Left lung (tissue), 10 donors: ENCODE results near the gene PADI2. TPM values are rescaled to one million over a fixed set of nuclear protein-coding genes. Genes with fewer than 3 reads are reported as not detected.

Experiments
- ATAC-seq: fragments of 200-7000 bp; cut with Tn5 transposase; one replicate; pipeline ENCODE4 v1.9.1; 2020; ENCODE audit warnings: moderate library complexity
- DNase-seq, 4 donors: peaks; one replicate each; pipeline ENCODE4 v3.0.0-alpha.2; 2013 to 2020
- H3K27ac ChIP-seq, 2 donors: fragments of 200-600 bp; sonication (generic) in 1 of 2; one replicate each; pipeline versions ENCODE4 v1.5.0 to v1.8.0; 2020 to 2021
- H3K27me3 ChIP-seq, 2 donors: fragments of 200-600 bp; sonication (generic) in 1 of 2; one replicate each; pipeline versions ENCODE4 v1.5.0 to v1.8.0; 2020 to 2021
- H3K36me3 ChIP-seq, 2 donors: fragments of 200-600 bp; sonication (generic) in 1 of 2; one replicate each; pipeline versions ENCODE4 v1.5.0 to v1.8.0; 2020 to 2021
- H3K4me1 ChIP-seq, 2 donors: fragments of 200-600 bp; one replicate each; pipeline ENCODE4 v1.8.0; 2021
- H3K4me3 ChIP-seq, 2 donors: fragments of 200-600 bp; sonication (generic) in 1 of 2; one replicate each; pipeline versions ENCODE4 v1.5.0 to v1.8.0; 2020 to 2021; ENCODE audit warnings: mild to moderate bottlenecking in 1 of 2
- H3K9me3 ChIP-seq, 2 donors: fragments of 200-600 bp; sonication (generic) in 1 of 2; one replicate each; pipeline versions ENCODE4 v1.5.0 to v1.8.0; 2020 to 2021
- CTCF ChIP-seq, 2 donors: fragments of 200-600 bp; sonication (generic) in 1 of 2; IDR thresholded peaks; one replicate each; pipeline versions ENCODE4 v1.5.0 to v1.8.0; 2021; ENCODE audit warnings: antibody characterized with exemption in 2 of 2
- intact Hi-C, 2 donors: fragments of 100-400 bp; cut with DNase I; formaldehyde crosslinking; loops; one replicate each; pipeline versions ENCODE4 v1.11.2 to v1.14.2; 2022
- polyA plus RNA-seq, 6 donors: library from polyadenylated mRNA; unstranded; fragments of 120-200 nt; gene quantifications; one replicate each; pipeline ENCODE4 v1.2.1, GENCODE V29; 2013; ENCODE audit not compliant: insufficient read length in 6 of 6
- total RNA-seq, 2 donors: library from RNA; stranded (reverse); fragmentation: NEBNext Ultra II Directional; extraction: Animal tissue kit (Norgen Biotek cat#: 25700); gene quantifications; one replicate each; pipeline ENCODE4 v1.2.1, GENCODE V29; 2021
- donor health status: DM: no; HTN: yes; CAD: no.
- donor health status: DM: no; HTN: no; CAD: no.

The PADI2 gene
- total and polyA plus RNA-seq, 8 donors = 2.2 to 35.4 (median 10.6) TPM

DNA sequence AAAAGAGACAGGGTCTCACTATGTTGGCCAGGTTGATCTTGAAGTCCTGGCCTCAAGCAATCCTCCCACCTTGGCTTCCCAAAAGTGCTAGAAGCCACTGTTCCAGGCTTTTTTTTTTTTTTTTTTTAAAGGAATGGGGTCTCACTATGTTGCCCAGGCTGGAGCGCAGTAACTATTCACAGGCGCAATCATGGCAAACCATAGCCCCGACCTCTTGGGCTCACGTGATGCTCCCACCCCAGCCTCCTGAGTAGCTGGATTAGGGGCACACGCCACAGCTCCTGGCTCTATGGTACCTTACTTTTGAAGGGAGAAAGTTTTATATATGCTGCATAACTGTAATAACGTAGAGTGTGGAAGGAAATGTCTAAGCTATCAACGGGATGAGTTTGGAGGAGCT, 101.8 kb downstream of the PADI2 start:
- no peak for TF ChIP-seq CTCF (IDR thresholded peaks at IDR 0.05)
- Histone ChIP-seq H3K27me3 (no peaks in the 10 kb centered on the region), H3K36me3 (peaks cover 7 to 51% of the 10 kb centered on the region in 2 donors)

More for the DNA sequence above, 101.8 kb downstream of the PADI2 start:
- ATAC-seq = no peak
- intact Hi-C loops = no loop called here
- Histone ChIP-seq H3K4me3 (no peak overlapping the region), H3K9me3 (no peaks in the 10 kb centered on the region), H3K27ac (no peak overlapping the region), H3K4me1 (peaks cover 0 to 27% of the 10 kb centered on the region in 2 donors)
- peak in 1 of 4 donors; percentile 6 for DNase-seq

Other genes starting within 250 kb of the PADI2 start
- 1,000 to 10,000 TPM; 2,748 to 3,444 TPM for gene RNU1-2, start 223.5 kb downstream of the PADI2 start, total RNA-seq
- gene RNU1-2, start 223.5 kb downstream of the PADI2 start, polyA plus RNA-seq = 1 to 10 TPM; 1.5 to 9.4 (median 2.1) TPM
- gene CROCC, start 197.5 kb downstream of the PADI2 start, total RNA-seq = 10 to 100 TPM; 19.1 to 19.7 TPM
- gene CROCC, start 197.5 kb downstream of the PADI2 start, polyA plus RNA-seq = 10 to 100 TPM; 43.5 to 66.2 (median 58.3) TPM
- 10 to 100 TPM in 1 of 2 donors, 1 to 10 TPM in 1; 8.0 to 54.3 TPM for gene MFAP2, start 138.8 kb downstream of the PADI2 start, total RNA-seq
- gene MFAP2, start 138.8 kb downstream of the PADI2 start, polyA plus RNA-seq = 100 to 1,000 TPM; 256 to 380 (median 302) TPM
- 10 to 100 TPM; 63.6 to 65.0 TPM for gene ATP13A2, start 107.5 kb downstream of the PADI2 start, total RNA-seq
- gene ATP13A2, start 107.5 kb downstream of the PADI2 start, polyA plus RNA-seq = 10 to 100 TPM; 23.6 to 39.4 (median 32.3) TPM
- 100 to 1,000 TPM in 1 of 2 donors, 10 to 100 TPM in 1; 87.7 to 110 TPM for gene SDHB, start 65.4 kb downstream of the PADI2 start, total RNA-seq
- 100 to 1,000 TPM in 2 of 6 donors, 10 to 100 TPM in 4; 86.8 to 108 (median 98.1) TPM for gene SDHB, start 65.4 kb downstream of the PADI2 start, polyA plus RNA-seq
- gene PADI1, start 85.7 kb upstream of the PADI2 start, total RNA-seq = not detected
- gene PADI1, start 85.7 kb upstream of the PADI2 start, polyA plus RNA-seq = not detected
- not detected for gene PADI3, start 129.6 kb upstream of the PADI2 start, total RNA-seq
- under 1 TPM in 1 of 6 donors, not detected in 5; 0.04 TPM for gene PADI3, start 129.6 kb upstream of the PADI2 start, polyA plus RNA-seq
- 10 to 100 TPM in 1 of 2 donors, 1 to 10 TPM in 1; 2.8 to 13.8 TPM for gene PADI4, start 188.7 kb upstream of the PADI2 start, total RNA-seq
- gene PADI4, start 188.7 kb upstream of the PADI2 start, polyA plus RNA-seq = 1 to 10 TPM in 5 of 6 donors, under 1 TPM in 1; 0.77 to 2.3 (median 1.5) TPM